Suprapubic skin (tissue), 4 donors: ENCODE data around the gene CLIP2. TPM values are rescaled to one million over a fixed set of nuclear protein-coding genes. Genes with fewer than 3 reads are reported as not detected.

Source experiments
- DNase-seq, 2 donors: peaks; one replicate each; pipeline ENCODE4 v3.0.0-alpha.2; 2019; ENCODE audit warnings: low spot score in 2 of 2
- H3K27ac ChIP-seq: fragments of 200-600 bp; sonication (generic); one replicate; pipeline ENCODE4 v1.5.1; 2019
- H3K27me3 ChIP-seq: fragments of 200-600 bp; sonication (generic); one replicate; pipeline ENCODE4 v1.5.1; 2019
- H3K36me3 ChIP-seq: fragments of 200-600 bp; sonication (generic); one replicate; pipeline ENCODE4 v1.5.1; 2019
- H3K4me1 ChIP-seq: fragments of 200-600 bp; sonication (generic); one replicate; pipeline ENCODE4 v1.5.1; 2019
- H3K4me3 ChIP-seq: fragments of 200-600 bp; sonication (generic); one replicate; pipeline ENCODE4 v1.5.1; 2019; ENCODE audit warnings: mild to moderate bottlenecking
- H3K9me3 ChIP-seq: fragments of 200-600 bp; sonication (generic); one replicate; pipeline ENCODE4 v1.5.1; 2019
- CTCF ChIP-seq, 2 donors: fragments of 200-600 bp in 1 of 2; fragments of 450-650 bp in 1 of 2; sonication (generic) in 1 of 2; IDR thresholded peaks; one replicate each; pipeline ENCODE4 v1.5.1; 2016 to 2019; ENCODE audit warnings: antibody characterized with exemption in 2 of 2, mild to moderate bottlenecking in 1 of 2, moderate library complexity in 1 of 2
- EP300 ChIP-seq: sonication (generic); formaldehyde crosslinking; IDR thresholded peaks from one replicate; pipeline ENCODE4 v1.6.1; 2017; ENCODE audit warnings: antibody characterized with exemption
- POLR2A ChIP-seq, 2 donors: fragments of 450-650 bp; IDR thresholded peaks; one replicate each; pipeline ENCODE4 v1.6.1; 2017; ENCODE audit warnings: antibody characterized with exemption in 2 of 2, mild to moderate bottlenecking in 2 of 2, moderate library complexity in 2 of 2
- POLR2AphosphoS5 ChIP-seq, 3 donors: sonication (generic); formaldehyde crosslinking; IDR thresholded peaks; one replicate each; pipeline ENCODE4 v1.6.1; 2017; ENCODE audit warnings: antibody characterized with exemption in 3 of 3
- WGBS: methylation state at CpG from one replicate; pipeline ENCODE4 v1.1.5; 2018; 5-methylcytosine and 5-hydroxymethylcytosine counted together
- total RNA-seq, 4 donors: library from RNA; depleted of rRNA; stranded (reverse); fragments of >200 nt; gene quantifications; one replicate each; pipeline ENCODE4 v1.1.0, GENCODE V29; 2016

Gene CLIP2
- total RNA-seq, 4 donors from 2014 or later = 26.9 to 73.6 (median 32.5) TPM

GRCh38 chr7:74324531-74325209 lies 35.5 kb downstream of the CLIP2 start:
- peaks cover 2% of the 10 kb centered on the region for H3K36me3 ChIP-seq
- 61% methylated on average over 12 of the region's 12 CpGs for WGBS
- TF ChIP-seq POLR2A (IDR thresholded peaks at IDR 0.05) = no peak
- no peak for TF ChIP-seq POLR2AphosphoS5 (IDR thresholded peaks at IDR 0.05)
- TF ChIP-seq CTCF (IDR thresholded peaks at IDR 0.05) = no peak
- no peak for TF ChIP-seq EP300
- no peaks in the 10 kb centered on the region for H3K4me1 ChIP-seq
- H3K27ac ChIP-seq = no peak overlapping the region
- H3K4me3 ChIP-seq = no peak overlapping the region
- H3K9me3 ChIP-seq = no peaks in the 10 kb centered on the region
- no peaks in the 10 kb centered on the region for H3K27me3 ChIP-seq
- DNase-seq = no peak

GRCh38 chr7:74325210-74325565 lies 36.0 kb downstream of the CLIP2 start:
- TF ChIP-seq POLR2A (IDR thresholded peaks at IDR 0.05) (no peak), EP300 (no peak), CTCF (IDR thresholded peaks at IDR 0.05) (no peak), POLR2AphosphoS5 (IDR thresholded peaks at IDR 0.05) (no peak)
- WGBS = 92% methylated on average over 9 of the region's 9 CpGs
- H3K4me1 ChIP-seq = no peaks in the 10 kb centered on the region
- DNase-seq = no peak
- no peak overlapping the region for H3K4me3 ChIP-seq
- no peak overlapping the region for H3K27ac ChIP-seq
- peaks cover 3% of the 10 kb centered on the region for H3K36me3 ChIP-seq
- no peaks in the 10 kb centered on the region for H3K27me3 ChIP-seq
- no peaks in the 10 kb centered on the region for H3K9me3 ChIP-seq

- Histone ChIP-seq H3K9me3 (no peaks in the 10 kb centered on the region), H3K27ac (no peak overlapping the region), H3K27me3 (no peaks in the 10 kb centered on the region), H3K36me3 (peaks cover 3% of the 10 kb centered on the region), H3K4me1 (no peaks in the 10 kb centered on the region), H3K4me3 (no peak overlapping the region)
- WGBS = 86% methylated on average over 7 of the region's 7 CpGs
- TF ChIP-seq EP300 = no peak
- no peak for TF ChIP-seq POLR2AphosphoS5 (IDR thresholded peaks at IDR 0.05)
- TF ChIP-seq CTCF (IDR thresholded peaks at IDR 0.05) = no peak
- TF ChIP-seq POLR2A (IDR thresholded peaks at IDR 0.05) = no peak
- no peak for DNase-seq
Measured at GRCh38 chr7:74329225-74329624, 40.0 kb downstream of the CLIP2 start.

GRCh38 chr7:74332373-74333176 lies 43.4 kb downstream of the CLIP2 start:
- WGBS = 86% methylated on average over 17 of the region's 17 CpGs
- no peaks in the 10 kb centered on the region for H3K9me3 ChIP-seq
- no peak for TF ChIP-seq POLR2A (IDR thresholded peaks at IDR 0.05)
- no peak for TF ChIP-seq POLR2AphosphoS5 (IDR thresholded peaks at IDR 0.05)
- no peak for TF ChIP-seq EP300
- no peak for TF ChIP-seq CTCF (IDR thresholded peaks at IDR 0.05)
- no peaks in the 10 kb centered on the region for H3K27me3 ChIP-seq
- H3K4me3 ChIP-seq = no peak overlapping the region
- DNase-seq = no peak
- H3K36me3 ChIP-seq = peaks cover 6% of the 10 kb centered on the region
- no peak overlapping the region for H3K27ac ChIP-seq
- H3K4me1 ChIP-seq = no peaks in the 10 kb centered on the region

GRCh38 chr7:74334030-74334429 lies 44.8 kb downstream of the CLIP2 start:
- WGBS = 68% methylated on average over 10 of the region's 11 CpGs

More at GRCh38 chr7:74334030-74334429, 44.8 kb downstream of the CLIP2 start:
- Histone ChIP-seq H3K36me3 (peaks cover 6% of the 10 kb centered on the region), H3K27ac (no peak overlapping the region), H3K4me3 (no peak overlapping the region), H3K9me3 (no peaks in the 10 kb centered on the region), H3K4me1 (no peaks in the 10 kb centered on the region), H3K27me3 (no peaks in the 10 kb centered on the region)
- DNase-seq = no peak
- TF ChIP-seq EP300 = no peak
- no peak for TF ChIP-seq POLR2A (IDR thresholded peaks at IDR 0.05)
- no peak for TF ChIP-seq POLR2AphosphoS5 (IDR thresholded peaks at IDR 0.05)
- no peak for TF ChIP-seq CTCF (IDR thresholded peaks at IDR 0.05)
